KMS-11 (cell line): Measurements from ENCODE around the gene NXN.

Source experiments
- H2AFZ ChIP-seq: fragments of 200-600 bp; sonication (generic); 2 replicates; pipeline ENCODE4 v1.6.1; 2016; ENCODE audit warnings: antibody characterized with exemption, mixed run types, low read depth
- H3K27ac ChIP-seq: fragments of 200-600 bp; sonication (generic); 2 replicates; pipeline ENCODE4 v1.6.1; 2016; ENCODE audit warnings: mild to moderate bottlenecking, mixed run types
- H3K27me3 ChIP-seq: fragments of 200-600 bp; sonication (generic); 2 replicates; pipeline ENCODE4 v1.6.1; 2017; ENCODE audit warnings: mild to moderate bottlenecking, low read depth, mixed run types, moderate library complexity; ENCODE audit not compliant: insufficient read depth
- H3K36me3 ChIP-seq: fragments of 200-600 bp; sonication (generic); 2 replicates; pipeline ENCODE4 v1.6.1; 2017; ENCODE audit warnings: mild to moderate bottlenecking, mixed run types; ENCODE audit not compliant: insufficient read depth
- H3K4me1 ChIP-seq: fragments of 200-600 bp; sonication (generic); 2 replicates; pipeline ENCODE4 v1.6.1; 2016; ENCODE audit warnings: mild to moderate bottlenecking, low read depth, mixed run types; ENCODE audit not compliant: poor library complexity, severe bottlenecking
- H3K4me2 ChIP-seq: fragments of 200-600 bp; sonication (generic); 2 replicates; pipeline ENCODE4 v1.7.0; 2016; ENCODE audit warnings: mild to moderate bottlenecking, mixed run types
- H3K4me3 ChIP-seq: fragments of 200-600 bp; sonication (generic); IDR thresholded peaks from 2 replicates; pipeline ENCODE4 v1.6.1; 2017; ENCODE audit warnings: low read depth, low read length, mixed read lengths; ENCODE audit not compliant: insufficient read depth
- H3K79me2 ChIP-seq: fragments of 200-600 bp; sonication (generic); 2 replicates; pipeline ENCODE4 v1.6.1; 2016; ENCODE audit warnings: low read depth, mixed run types; ENCODE audit not compliant: insufficient read depth
- H3K9ac ChIP-seq: fragments of 200-600 bp; sonication (generic); 2 replicates; pipeline ENCODE4 v1.6.1; 2016; ENCODE audit warnings: mild to moderate bottlenecking, mixed run types
- H4K20me1 ChIP-seq: fragments of 200-600 bp; sonication (generic); 2 replicates; pipeline ENCODE4 v1.6.1; 2016; ENCODE audit warnings: mild to moderate bottlenecking, mixed run types; ENCODE audit not compliant: insufficient read depth
- TF ChIP-seq, protein P1 (sequence below): fragments of 200-600 bp; sonication (generic); conservative IDR thresholded peaks from 2 replicates; pipeline ENCODE4 v1.6.1; 2017; ENCODE audit warnings: low read depth, mild to moderate bottlenecking, antibody characterized with exemption, low read length, moderate library complexity, mixed read lengths

The NXN gene

DNA sequence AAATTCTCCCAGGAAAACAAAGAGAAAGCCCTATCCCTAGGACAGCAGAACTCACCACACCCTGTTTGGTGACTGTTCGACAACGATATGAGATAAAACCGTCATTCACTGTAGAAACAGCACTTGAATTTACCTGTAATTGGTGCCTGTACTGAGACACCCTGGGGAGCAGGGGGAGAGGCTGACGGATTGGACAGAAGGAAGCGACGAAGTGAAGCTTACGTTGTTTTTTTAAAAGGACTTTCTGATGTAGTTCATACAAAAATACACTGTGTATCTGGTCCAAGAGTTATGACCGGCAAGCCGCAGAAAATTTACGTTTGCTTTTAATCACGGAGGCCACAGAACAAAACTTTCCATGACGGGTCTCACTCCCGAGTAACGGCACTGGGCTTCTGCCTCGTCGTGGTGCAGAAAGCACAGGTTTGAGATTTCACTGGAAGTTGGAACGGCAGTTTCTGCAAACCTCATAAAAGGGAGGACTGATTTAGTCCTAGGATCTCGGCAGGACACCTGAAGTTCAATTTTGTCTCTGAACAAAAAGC lies 9.7 kb downstream of the NXN start:
- no peak overlapping the region for H2AFZ ChIP-seq
- H4K20me1 ChIP-seq = no peaks in the 10 kb centered on the region
- TF ChIP-seq, protein P1, sequence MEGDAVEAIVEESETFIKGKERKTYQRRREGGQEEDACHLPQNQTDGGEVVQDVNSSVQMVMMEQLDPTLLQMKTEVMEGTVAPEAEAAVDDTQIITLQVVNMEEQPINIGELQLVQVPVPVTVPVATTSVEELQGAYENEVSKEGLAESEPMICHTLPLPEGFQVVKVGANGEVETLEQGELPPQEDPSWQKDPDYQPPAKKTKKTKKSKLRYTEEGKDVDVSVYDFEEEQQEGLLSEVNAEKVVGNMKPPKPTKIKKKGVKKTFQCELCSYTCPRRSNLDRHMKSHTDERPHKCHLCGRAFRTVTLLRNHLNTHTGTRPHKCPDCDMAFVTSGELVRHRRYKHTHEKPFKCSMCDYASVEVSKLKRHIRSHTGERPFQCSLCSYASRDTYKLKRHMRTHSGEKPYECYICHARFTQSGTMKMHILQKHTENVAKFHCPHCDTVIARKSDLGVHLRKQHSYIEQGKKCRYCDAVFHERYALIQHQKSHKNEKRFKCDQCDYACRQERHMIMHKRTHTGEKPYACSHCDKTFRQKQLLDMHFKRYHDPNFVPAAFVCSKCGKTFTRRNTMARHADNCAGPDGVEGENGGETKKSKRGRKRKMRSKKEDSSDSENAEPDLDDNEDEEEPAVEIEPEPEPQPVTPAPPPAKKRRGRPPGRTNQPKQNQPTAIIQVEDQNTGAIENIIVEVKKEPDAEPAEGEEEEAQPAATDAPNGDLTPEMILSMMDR = no peak
- H3K4me3 ChIP-seq = no peak overlapping the region
- no peak overlapping the region for H3K9ac ChIP-seq
- H3K36me3 ChIP-seq = no peaks in the 10 kb centered on the region
- H3K27me3 ChIP-seq = peaks cover 16% of the 10 kb centered on the region; the same call in 1 of the 2 replicates
- H3K27ac ChIP-seq = no peak overlapping the region
- no peak overlapping the region for H3K4me2 ChIP-seq
- no peaks in the 10 kb centered on the region for H3K79me2 ChIP-seq
- H3K4me1 ChIP-seq = no peaks in the 10 kb centered on the region

DNA sequence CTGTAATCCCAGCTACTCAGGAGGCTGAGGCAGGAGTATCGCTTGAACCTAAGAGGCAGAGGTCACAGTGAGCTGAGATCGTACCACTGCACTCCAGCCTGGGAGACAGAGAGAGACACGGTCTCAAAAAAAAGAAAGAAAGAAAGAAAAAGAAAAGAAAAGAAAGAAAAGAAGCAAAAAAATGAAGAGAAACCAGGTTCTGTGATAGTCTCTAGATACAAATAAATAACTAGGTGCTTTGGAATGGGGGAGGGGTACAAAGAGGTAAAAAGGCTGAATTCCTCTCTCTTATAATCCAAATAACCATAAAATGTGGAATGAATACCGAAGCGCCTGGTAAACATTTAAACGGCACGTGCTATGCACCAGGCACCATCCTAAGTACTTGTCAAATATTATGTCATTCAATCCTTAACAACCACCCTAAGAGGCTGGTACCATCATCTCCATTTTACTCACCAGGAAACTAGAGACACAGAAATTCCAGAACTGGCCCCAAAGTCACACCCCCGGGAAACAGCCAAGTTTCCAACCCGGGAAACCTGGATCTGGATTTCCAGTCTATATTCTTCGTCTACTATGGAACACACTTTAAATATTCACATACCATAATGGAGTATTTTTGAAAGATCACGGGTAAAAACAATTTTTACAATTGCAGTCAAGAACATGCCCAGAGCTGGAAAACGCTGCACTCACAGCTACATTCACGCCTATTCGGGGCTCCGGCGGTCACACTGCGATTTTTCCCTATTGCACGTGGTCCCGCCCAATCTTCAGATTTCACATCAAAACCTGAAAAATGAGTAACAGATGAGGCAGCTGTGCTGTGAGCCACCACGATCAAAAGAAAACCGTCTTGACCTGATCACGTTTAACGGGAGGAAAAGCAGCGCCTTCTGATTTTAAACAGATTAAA lies 10.5 kb downstream of the NXN start:
- Histone ChIP-seq H3K27me3 (peaks cover 24% of the 10 kb centered on the region; the same call in 1 of the 2 replicates), H3K36me3 (no peaks in the 10 kb centered on the region), H4K20me1 (no peaks in the 10 kb centered on the region), H3K9ac (no peak overlapping the region), H3K27ac (no peak overlapping the region), H3K79me2 (no peaks in the 10 kb centered on the region), H2AFZ (no peak overlapping the region), H3K4me3 (no peak overlapping the region), H3K4me1 (no peaks in the 10 kb centered on the region), H3K4me2 (no peak overlapping the region)
- TF ChIP-seq, protein P1 = no peak

DNA sequence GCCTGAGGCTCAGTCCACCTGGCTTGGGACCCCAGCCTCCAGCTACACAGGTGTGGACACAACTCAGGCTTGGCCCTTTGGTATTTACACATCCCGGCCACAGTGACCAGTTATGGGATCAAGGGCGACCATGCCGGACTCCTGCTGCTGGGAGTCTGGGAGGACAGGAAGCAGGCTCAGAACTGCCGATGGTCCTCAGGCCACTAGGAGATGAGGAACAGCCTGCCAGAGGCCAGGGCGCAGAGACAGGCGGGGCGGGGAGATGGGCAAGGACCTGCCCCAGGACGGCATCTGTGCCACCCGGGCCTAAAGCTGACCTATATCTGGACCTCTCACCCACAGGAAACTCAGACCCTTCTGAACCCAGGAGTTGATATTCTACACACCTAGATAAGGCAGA lies 12.5 kb downstream of the NXN start:
- H4K20me1 ChIP-seq = no peaks in the 10 kb centered on the region
- TF ChIP-seq, protein P1 = no peak
- H3K27ac ChIP-seq = no peak overlapping the region
- H3K79me2 ChIP-seq = no peaks in the 10 kb centered on the region
- no peaks in the 10 kb centered on the region for H3K4me1 ChIP-seq
- H3K9ac ChIP-seq = no peak overlapping the region
- H3K36me3 ChIP-seq = no peaks in the 10 kb centered on the region
- peaks cover 21% of the 10 kb centered on the region; the same call in 1 of the 2 replicates for H3K27me3 ChIP-seq
- no peak overlapping the region for H3K4me3 ChIP-seq
- no peak overlapping the region for H2AFZ ChIP-seq
- no peak overlapping the region for H3K4me2 ChIP-seq

DNA sequence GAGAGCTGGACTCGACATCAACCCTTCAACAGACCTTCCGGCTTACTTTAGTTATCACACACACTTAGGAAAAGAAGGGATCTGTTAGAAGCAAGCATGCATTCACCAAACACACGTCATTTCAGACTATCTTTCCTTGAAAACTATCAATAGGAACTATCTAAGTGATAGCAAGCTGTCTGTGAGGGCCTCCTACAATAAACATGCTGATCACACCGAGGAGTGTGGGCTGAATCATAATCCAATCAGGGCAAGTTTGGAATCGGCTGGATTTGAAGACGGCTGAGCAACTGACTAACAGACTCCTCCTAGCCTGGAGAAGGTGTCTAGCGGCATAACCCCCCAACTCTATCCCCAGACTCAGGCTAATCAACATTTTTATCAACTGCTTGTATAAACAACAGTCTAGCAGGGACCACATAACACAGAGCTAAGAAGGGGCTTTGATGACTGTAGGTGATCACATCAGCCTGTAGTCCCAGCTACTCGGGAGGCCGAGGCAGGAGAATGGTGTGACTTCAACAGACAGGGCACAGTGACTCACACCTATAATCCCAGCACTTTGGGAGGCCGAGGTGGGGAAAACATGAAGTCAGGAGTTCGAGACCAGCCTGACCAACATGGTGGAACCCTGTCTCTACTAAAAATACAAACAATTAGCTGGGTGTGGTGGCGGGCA lies 14.1 kb downstream of the NXN start:
- H3K4me1 ChIP-seq = no peaks in the 10 kb centered on the region
- H3K4me2 ChIP-seq = no peak overlapping the region

More for the DNA sequence above, 14.1 kb downstream of the NXN start:
- no peaks in the 10 kb centered on the region for H3K79me2 ChIP-seq
- H3K27ac ChIP-seq = no peak overlapping the region
- H3K36me3 ChIP-seq = no peaks in the 10 kb centered on the region
- no peak overlapping the region for H3K9ac ChIP-seq
- no peak overlapping the region for H3K4me3 ChIP-seq
- H2AFZ ChIP-seq = no peak overlapping the region
- H4K20me1 ChIP-seq = no peaks in the 10 kb centered on the region
- H3K27me3 ChIP-seq = peaks cover 24% of the 10 kb centered on the region; the same call in 1 of the 2 replicates
- TF ChIP-seq, protein P1 = no peak
